D341Med (cell line): ENCODE measurements around the gene PDCD10.

Experiments
- DNase-seq: peaks from one replicate; pipeline ENCODE4 v3.0.0; 2012; ENCODE audit warnings: low spot score

PDCD10 gene

DNA sequence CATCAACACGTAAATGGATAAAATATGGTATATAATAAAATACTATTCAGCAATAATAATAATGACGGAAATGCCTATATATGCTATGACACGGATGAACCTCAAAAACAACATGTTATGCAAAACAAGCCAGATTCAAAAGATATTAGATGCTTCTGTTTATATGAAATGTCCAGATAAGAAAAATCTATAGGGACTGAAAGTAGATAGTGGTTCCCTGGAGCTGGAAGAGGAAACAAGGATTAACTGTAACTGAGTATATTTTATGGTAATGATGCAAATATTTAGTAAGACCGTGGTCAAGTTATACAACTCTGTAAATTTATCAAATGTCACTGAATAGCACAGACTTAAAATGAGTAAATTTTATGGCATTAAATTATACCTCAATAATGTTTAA, 55.2 kb downstream of the PDCD10 start:
- no peak for DNase-seq

DNA sequence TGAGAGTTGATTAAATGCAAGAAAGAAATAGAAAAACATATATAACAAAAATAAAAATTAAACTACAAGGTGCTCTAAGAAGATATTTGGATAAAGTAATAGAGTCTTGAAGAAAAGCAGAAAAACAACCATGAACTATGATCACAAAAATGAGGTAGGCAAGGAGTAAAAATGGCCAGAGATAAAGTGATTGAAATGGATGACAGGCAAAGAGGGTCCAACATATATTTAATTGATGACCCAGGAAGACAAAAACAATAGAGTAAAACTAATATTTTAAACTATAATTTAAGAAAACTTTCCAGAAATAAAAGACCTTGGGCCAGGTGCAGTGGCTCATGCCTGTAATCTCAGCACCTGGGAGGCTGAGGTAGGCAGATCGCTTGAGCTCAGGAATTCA, 58.8 kb downstream of the PDCD10 start:
- no peak for DNase-seq

DNA sequence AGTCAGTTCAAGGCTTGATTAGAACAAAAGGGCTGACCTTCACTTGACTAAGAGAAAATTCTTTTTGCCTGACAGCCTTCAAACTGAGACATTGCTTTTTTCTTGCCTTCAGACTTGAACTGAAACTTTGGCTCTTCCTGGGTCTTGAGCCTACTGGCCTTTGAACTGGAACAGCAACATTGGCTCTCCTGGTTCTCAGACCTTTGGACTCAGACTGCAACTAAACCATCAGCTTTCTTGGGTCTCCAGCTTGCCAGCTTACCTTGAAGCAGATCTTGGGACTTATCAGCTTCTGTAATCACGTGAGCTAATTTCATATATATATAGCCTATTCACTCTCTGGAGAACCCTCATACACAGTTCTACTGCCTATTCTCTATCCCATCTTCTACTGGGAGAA, 61.5 kb downstream of the PDCD10 start:
- no peak for DNase-seq

DNA sequence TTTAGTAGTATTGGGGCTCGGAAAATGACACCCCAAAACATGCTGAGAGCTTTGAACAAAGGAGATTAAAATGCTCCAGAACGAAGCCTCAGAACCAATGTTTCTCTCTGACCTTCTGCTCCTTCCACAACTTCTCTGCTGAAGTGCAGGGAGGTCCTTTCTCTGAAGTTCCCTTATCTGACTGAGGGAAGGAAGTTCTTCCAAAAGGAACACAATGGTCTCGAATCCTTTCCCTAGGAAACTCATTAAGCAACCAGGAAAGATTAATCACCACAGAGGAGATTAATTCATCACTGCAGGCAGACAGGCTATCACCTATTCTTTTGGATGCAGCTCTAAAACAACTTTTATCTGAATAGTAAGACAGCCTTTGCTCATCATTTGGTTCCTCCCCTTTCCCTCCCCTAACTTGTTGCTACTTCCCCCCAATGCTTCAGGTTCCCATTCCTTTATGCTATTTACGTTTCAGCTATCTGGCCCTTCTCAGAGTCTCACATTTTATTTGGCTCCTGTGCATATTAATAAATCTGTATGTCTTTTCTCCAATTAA, 62.7 kb downstream of the PDCD10 start:
- no peak for DNase-seq

DNA sequence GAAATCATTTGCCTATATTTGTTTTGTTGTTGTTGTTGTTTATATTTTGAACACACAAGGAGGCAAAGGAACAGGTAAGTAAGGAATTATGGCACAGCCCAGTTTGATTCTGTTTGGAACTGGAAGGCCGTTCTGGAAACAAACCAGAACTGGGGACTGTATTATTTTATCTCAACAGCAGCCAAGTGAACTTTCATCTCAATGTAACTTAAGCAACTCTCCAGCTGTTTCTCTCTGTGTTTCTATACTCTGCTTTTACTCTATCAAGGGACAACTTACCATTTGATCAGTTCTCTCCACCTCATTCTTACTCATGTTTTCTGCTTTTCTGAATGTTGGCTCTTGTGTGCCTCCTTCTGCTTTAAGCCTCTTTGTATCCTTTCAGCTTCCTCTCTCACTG, 65.0 kb downstream of the PDCD10 start:
- no peak for DNase-seq

DNA sequence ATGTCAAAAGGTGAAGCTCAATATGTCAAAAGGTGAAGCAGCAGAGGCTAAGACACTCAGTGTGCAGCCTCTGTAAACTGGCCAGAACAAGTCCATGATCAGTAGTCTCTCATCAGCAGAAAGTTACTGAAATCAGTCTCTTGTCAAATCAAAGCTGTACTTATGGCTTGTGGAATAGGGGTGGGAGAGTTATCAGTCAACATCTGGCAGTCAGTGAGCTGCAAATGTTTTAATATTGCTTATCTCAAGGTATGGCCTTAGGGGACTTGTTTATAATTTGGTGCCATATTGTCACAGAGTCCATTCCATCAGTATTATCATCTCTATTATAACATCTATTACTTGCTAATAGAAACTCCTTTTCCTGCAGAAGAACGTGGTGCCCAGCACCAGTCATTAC, 66.0 kb downstream of the PDCD10 start:
- no peak for DNase-seq

DNA sequence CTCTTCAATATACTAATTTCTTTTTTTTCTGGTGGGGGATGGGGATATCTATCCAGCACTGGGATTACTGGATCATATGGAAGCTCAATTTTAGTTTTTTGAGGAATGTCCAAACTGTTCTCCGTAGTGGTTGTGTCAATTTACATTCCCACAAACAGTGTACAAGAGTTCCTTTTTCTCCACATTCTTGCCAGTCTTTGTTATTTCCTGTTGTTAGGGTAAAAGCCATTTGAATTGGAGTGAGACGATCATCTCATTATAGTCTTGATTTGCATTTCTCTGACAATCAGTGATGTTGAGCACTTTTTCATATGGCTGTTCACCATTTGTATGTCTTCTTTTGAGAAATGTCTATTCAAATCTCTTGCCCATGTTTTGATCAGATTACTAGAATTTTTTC, 68.1 kb downstream of the PDCD10 start:
- DNase-seq = no peak

DNA sequence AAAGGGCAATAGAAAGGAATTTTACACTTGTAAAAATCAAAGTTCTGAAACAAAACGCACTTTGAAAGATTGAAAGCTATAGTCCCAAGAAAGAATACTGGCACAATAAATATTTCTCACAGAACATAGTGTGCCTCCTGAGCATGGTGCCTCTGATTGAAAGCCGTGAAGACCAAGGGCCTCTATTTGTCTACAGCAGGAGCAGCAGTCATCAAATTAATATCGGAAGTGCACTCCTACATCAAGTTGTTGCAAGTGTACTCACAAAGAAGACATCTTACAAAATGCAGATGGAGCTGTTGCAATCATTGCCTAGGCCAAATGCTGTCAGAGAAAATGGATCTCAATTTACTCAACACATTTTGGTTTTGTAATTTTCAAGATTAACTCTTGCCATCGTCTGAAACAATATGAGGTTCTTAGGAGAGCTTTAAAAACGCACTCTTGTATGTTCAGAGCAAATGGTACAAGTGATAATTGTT, 71.7 kb downstream of the PDCD10 start:
- no peak for DNase-seq

GRCh38 chr3:167657684-167658225, 76.9 kb downstream of the PDCD10 start:
- no peak for DNase-seq

DNA sequence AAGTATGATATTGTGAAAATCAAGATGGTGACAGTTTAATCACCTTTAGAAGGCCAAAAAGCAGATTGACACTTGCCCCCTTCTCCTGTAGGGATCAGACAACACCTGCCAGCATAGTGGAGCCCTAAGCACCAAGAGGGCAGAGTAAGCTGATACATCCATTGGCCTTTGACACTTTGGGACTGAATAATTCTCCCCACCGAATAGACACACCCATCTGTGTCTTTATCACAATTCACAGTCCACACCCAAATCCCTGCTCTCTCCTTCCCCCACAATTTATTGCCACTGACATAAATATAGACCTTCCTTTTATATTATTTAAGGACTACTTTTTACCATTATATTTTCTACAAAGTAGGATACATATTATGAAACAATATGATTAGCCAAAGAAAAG, 77.9 kb downstream of the PDCD10 start:
- no peak for DNase-seq

GRCh38 chr3:167653760-167654159, 80.9 kb downstream of the PDCD10 start, which contains the start of gene WDR49:
Gene WDR49 (minus strand): TSS chr3:167653942. CDS start chr3:167653425, 517 bp downstream.
- DNase-seq = no peak

GRCh38 chr3:167653155-167653554, 81.5 kb downstream of the PDCD10 start:
- DNase-seq = no peak

DNA sequence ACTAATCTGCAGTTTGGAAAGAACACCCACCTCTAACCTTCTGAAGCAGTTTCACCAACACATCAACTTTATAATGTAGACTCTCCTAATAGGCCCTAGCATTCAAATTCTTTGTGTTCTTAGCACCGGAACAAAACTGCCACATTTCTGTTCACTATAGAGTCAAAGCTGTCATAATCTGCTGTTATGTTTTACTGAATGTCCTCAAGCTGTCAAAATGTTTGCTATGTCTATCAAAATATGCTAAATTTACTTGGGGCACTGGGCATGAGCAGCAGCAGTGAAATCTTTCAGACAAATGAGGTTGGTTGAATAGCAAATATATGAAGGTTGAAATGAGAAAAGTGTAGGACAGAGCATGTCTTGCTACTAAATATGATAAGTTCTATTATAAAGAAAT, 82.9 kb downstream of the PDCD10 start:
- no peak for DNase-seq

- no peak for DNase-seq
Measured at GRCh38 chr3:167650459-167650858, 84.2 kb downstream of the PDCD10 start.

DNA sequence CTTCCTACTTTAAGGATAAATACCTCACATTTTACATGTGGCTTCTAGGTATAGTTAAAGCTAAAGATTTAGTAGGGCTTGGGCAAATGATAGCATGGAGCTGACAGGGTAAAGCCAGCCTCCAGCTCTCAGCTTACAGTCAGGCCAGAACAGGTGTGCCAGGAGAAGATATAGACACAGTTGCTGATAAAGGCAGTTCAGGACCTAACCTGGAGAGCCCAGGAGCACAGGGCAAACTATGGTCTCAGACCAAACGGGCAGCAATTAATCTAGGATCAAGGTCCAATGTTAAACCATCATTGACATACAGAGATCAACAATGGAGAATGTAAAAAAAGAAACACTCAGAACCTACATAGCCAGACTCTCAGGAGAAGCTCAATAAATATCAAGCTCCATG, 84.9 kb downstream of the PDCD10 start:
- no peak for DNase-seq

- no peak for DNase-seq
Measured at GRCh38 chr3:167644611-167645010, 90.1 kb downstream of the PDCD10 start.
